HCT116 (cell line): ENCODE results near the gene GPR142. TPM values are rescaled to one million over a fixed set of nuclear protein-coding genes. Genes with fewer than 3 reads are reported as not detected.

ENCODE experiments used
- ATAC-seq: fragments of 200-7000 bp; cut with Tn5 transposase; 2 replicates; pipeline ENCODE4 v1.9.1; 2020; ENCODE audit warnings: mild to moderate bottlenecking, moderate library complexity
- BruUV-seq: library from RNA; stranded (reverse); fragments of 400-500 nt; replicated peaks from 2 replicates; lab custom pipeline; 2021; lab: Mats Ljungman, UMichigan
- CTCF ChIA-PET: fragments of 300-600 bp; sonication (Branson Sonifier 250); formaldehyde crosslinking; loops from one replicate; lab custom pipeline; 2021; ENCODE audit warnings: antibody characterized with exemption; lab: Charles Lee
- POLR2A ChIA-PET: fragments of 300-600, 350-600 bp; sonication (Branson Sonifier 250); formaldehyde crosslinking; loops from one replicate; lab custom pipeline; 2021; ENCODE audit warnings: antibody characterized with exemption; lab: Charles Lee
- RAD21 ChIA-PET, 2 experiments: fragments of 300-600 bp; sonication (Branson Sonifier 250); formaldehyde crosslinking; loops; one replicate each; lab custom pipeline; 2023; ENCODE audit warnings: low total read pairs in 2 of 2; ENCODE audit not compliant: uncharacterized antibody in 2 of 2, unreplicated experiment in 2 of 2, low non-redundant PET in 1 of 2; lab: Charles Lee
- DNase-seq: peaks from one replicate; pipeline ENCODE4 v3.0.0-alpha.2; 2010; ENCODE audit warnings: low read depth, low spot score
- H2AFZ ChIP-seq: fragments of 200-600 bp; shearing (Covaris generic), sonication (generic); 2 replicates; pipeline ENCODE4 v1.6.1; 2017; ENCODE audit warnings: low read depth, mixed run types, mixed read lengths, antibody characterized with exemption, low read length; ENCODE audit not compliant: poor library complexity, severe bottlenecking
- H3K27ac ChIP-seq: 2 replicates; pipeline ENCODE4 v1.5.1; 2012; ENCODE audit warnings: low read depth, low read length
- H3K27me3 ChIP-seq: fragments of 200-600 bp; sonication (generic); 2 replicates; pipeline ENCODE4 v1.6.1; 2016; ENCODE audit warnings: mixed run types, low read length, mixed read lengths; ENCODE audit not compliant: insufficient read depth
- H3K36me3 ChIP-seq, 2 experiments: fragments of 200-500 bp in 1 of 2; fragments of 200-600 bp in 1 of 2; sonication (Bioruptor generic) in 1 of 2; sonication (generic) in 1 of 2; 2 replicates each; pipeline versions ENCODE4 v1.5.1 to v1.6.1; 2014 to 2016; ENCODE audit warnings: low read length in 2 of 2, inconsistent platforms in 1 of 2, mixed read lengths in 1 of 2, mixed run types in 1 of 2; ENCODE audit not compliant: insufficient read depth in 2 of 2, control insufficient read depth in 1 of 2
- H3K4me1 ChIP-seq, 2 experiments: fragments of 200-600 bp in 1 of 2; sonication (generic) in 1 of 2; 2 replicates each; pipeline versions ENCODE4 v1.5.1 to v1.6.1; 2012 to 2017; ENCODE audit warnings: low read length in 2 of 2, inconsistent platforms in 1 of 2, mild to moderate bottlenecking in 1 of 2, mixed read lengths in 1 of 2, mixed run types in 1 of 2, moderate library complexity in 1 of 2; ENCODE audit not compliant: insufficient read depth in 2 of 2, control insufficient read depth in 1 of 2
- H3K4me2 ChIP-seq: fragments of 200-600 bp; sonication (generic); 2 replicates; pipeline ENCODE4 v1.6.1; 2017; ENCODE audit warnings: mixed run types, low read length, mixed read lengths
- H3K4me3 ChIP-seq, 2 experiments: fragments of 200-600 bp in 1 of 2; sonication (generic) in 1 of 2; replicated peaks in 1 of 2; 2 replicates each; pipeline ENCODE4 v1.5.1; 2011 to 2016; ENCODE audit warnings: low read length in 2 of 2, control low read depth in 1 of 2, low read depth in 1 of 2, mild to moderate bottlenecking in 1 of 2, mixed read lengths in 1 of 2, mixed run types in 1 of 2
- H3K79me2 ChIP-seq: fragments of 200-600 bp; sonication (generic); 2 replicates; pipeline ENCODE4 v1.6.1; 2017; ENCODE audit warnings: mild to moderate bottlenecking, mixed run types, low read length, moderate library complexity, mixed read lengths; ENCODE audit not compliant: insufficient read depth
- H3K9ac ChIP-seq: fragments of 200-600 bp; sonication (generic); 2 replicates; pipeline ENCODE4 v1.6.1; 2016; ENCODE audit warnings: low read length, mixed read lengths
- H3K9me2 ChIP-seq: fragments of 200-600 bp; sonication (generic), shearing (Covaris generic); 2 replicates; pipeline ENCODE4 v1.6.1; 2017; ENCODE audit warnings: mixed run types, mild to moderate bottlenecking, moderate library complexity; ENCODE audit not compliant: insufficient read depth
- H3K9me3 ChIP-seq, 2 experiments: fragments of 200-500 bp in 1 of 2; fragments of 200-600 bp in 1 of 2; sonication (Bioruptor generic) in 1 of 2; sonication (generic) in 1 of 2; 2 replicates each; pipeline ENCODE4 v1.6.1; 2014 to 2017; ENCODE audit warnings: low read length in 2 of 2, mixed read lengths in 2 of 2, inconsistent platforms in 1 of 2, low read depth in 1 of 2, mild to moderate bottlenecking in 1 of 2, mixed run types in 1 of 2, moderate library complexity in 1 of 2; ENCODE audit not compliant: control insufficient read depth in 1 of 2, insufficient read depth in 1 of 2
- H4K20me1 ChIP-seq: fragments of 200-600 bp; sonication (generic), shearing (Covaris generic); 2 replicates; pipeline ENCODE4 v1.6.1; 2017; ENCODE audit warnings: mixed run types, mild to moderate bottlenecking, moderate library complexity; ENCODE audit not compliant: insufficient read depth
- CEBPB ChIP-seq: IDR thresholded peaks from 2 replicates; pipeline ENCODE4 v1.6.1; 2012; ENCODE audit warnings: low read depth
- ELF1 ChIP-seq: IDR thresholded peaks from 2 replicates; pipeline ENCODE4 v1.6.1; 2012; ENCODE audit warnings: low read depth, borderline replicate concordance
- FOSL1 ChIP-seq: IDR thresholded peaks from 2 replicates; pipeline ENCODE4 v1.6.1; 2012; ENCODE audit warnings: low read depth
- POLR2A ChIP-seq: IDR thresholded peaks from 2 replicates; pipeline ENCODE4 v1.7.0; 2011; ENCODE audit warnings: borderline replicate concordance; ENCODE audit not compliant: insufficient read depth, insufficient read length; ENCODE audit errors: extremely low read depth
- POLR2AphosphoS5 ChIP-seq: IDR thresholded peaks from 2 replicates; pipeline ENCODE4 v1.6.1; 2011; ENCODE audit warnings: mild to moderate bottlenecking, low read depth, low read length, moderate library complexity
- RAD21 ChIP-seq: IDR thresholded peaks from 2 replicates; pipeline ENCODE4 v1.6.1; 2012; ENCODE audit warnings: low read depth, mild to moderate bottlenecking
- SRF ChIP-seq: IDR thresholded peaks from 2 replicates; pipeline ENCODE4 v1.6.1; 2012; ENCODE audit warnings: low read depth
- TCF7L2 ChIP-seq: IDR thresholded peaks from 2 replicates; pipeline ENCODE4 v1.7.0; 2011; ENCODE audit warnings: borderline replicate concordance, inconsistent platforms; ENCODE audit not compliant: insufficient read depth, insufficient read length; ENCODE audit errors: extremely low read depth
- YY1 ChIP-seq: IDR thresholded peaks from 2 replicates; pipeline ENCODE4 v1.6.1; 2011; ENCODE audit warnings: low read length, low read depth, moderate library complexity, mild to moderate bottlenecking; ENCODE audit not compliant: insufficient replicate concordance; ENCODE audit errors: extremely low read depth
- intact Hi-C: fragments of 100-400 bp; cut with micrococcal nuclease; formaldehyde crosslinking; loops from 2 replicates; pipeline ENCODE4 v1.10.0; 2022
- total RNA-seq: library from RNA; stranded (reverse); gene quantifications from one replicate; pipeline ENCODE4 v1.2.1, GENCODE V29; 2021; ENCODE audit not compliant: unreplicated experiment
- TF ChIP-seq, protein P1 (sequence below), 3 experiments: fragments of 200-600 bp in 1 of 3; sonication (generic) in 1 of 3; IDR thresholded peaks in 2 of 3; conservative IDR thresholded peaks in 1 of 3; 2 replicates each; pipeline ENCODE4 v1.5.1; 2012 to 2017; ENCODE audit warnings: low read depth in 2 of 3, low read length in 2 of 3, antibody characterized with exemption in 1 of 3, borderline replicate concordance in 1 of 3, control low read depth in 1 of 3, mild to moderate bottlenecking in 1 of 3, mixed read lengths in 1 of 3, mixed run types in 1 of 3, moderate library complexity in 1 of 3; ENCODE audit not compliant: insufficient read depth in 1 of 3
- TF ChIP-seq, protein P2 (sequence below): IDR thresholded peaks from 2 replicates; pipeline ENCODE4 v1.6.1; 2012
- TF ChIP-seq, protein P3 (sequence below): IDR thresholded peaks from 2 replicates; pipeline ENCODE4 v1.6.1; 2012

The GPR142 gene
- total RNA-seq, 1 experiment from 2014 or later: not detected

DNA sequence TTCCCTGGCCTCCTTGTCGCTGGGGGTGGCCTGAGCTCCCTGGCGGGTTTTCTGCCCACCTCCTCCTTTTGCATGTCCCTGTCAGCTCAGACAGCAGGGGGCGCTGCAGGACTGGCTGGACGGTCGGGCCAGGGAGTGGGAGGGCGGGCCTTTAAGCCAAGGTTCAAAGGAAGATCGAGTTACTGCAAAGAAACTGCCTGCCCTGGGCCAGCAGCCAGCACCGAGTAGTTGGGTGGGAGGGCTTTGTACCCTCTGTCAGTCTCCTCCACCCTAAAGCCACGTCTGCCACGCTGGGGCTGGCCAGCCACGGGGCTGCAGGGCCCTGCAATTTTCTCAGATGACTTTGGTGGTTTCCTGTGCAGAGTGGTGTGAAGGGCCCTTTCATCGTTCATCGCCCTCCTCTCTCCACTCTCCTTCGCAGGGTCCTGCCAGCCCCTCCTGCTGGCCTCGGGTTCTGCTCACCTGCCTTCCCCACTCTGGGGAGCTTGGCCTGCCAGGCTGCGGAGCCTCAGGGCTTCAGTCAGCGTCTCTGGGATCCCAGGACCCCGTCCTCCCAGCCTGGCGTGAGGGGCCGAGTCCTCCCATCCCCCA is 12.3 kb downstream of the GPR142 start:
- Histone ChIP-seq H3K79me2 (no peaks in the 10 kb centered on the region), H3K4me2 (peak overlapping the region; percentile 76), H3K4me1 (peaks cover 19 to 26% of the 10 kb centered on the region in 2 experiments), H2AFZ (peak overlapping the region; percentile 88), H3K27me3 (peaks cover 13% of the 10 kb centered on the region; the same call in 1 of the 2 replicates), H3K9ac (peak overlapping the region; percentile 36), H3K27ac (peak overlapping the region; percentile 43; the same call in 1 of the 2 replicates), H4K20me1 (no peaks in the 10 kb centered on the region), H3K4me3 (peak overlapping the region; percentile 6 to 45; a peak in 3 of 4 replicates), H3K9me3 (no peaks in the 10 kb centered on the region), H3K9me2 (no peaks in the 10 kb centered on the region), H3K36me3 (no peaks in the 10 kb centered on the region)
- RAD21 ChIA-PET: interaction anchor here (0.6 to 3.0 kb wide), 20 partner anchors 9 to 357 kb away, joined by 3 to 61 read pairs (median 3); partner anchors contain the start of gene GPR142 (in 1 of the 2)
- intact Hi-C loops: loop anchor here (1.0 kb wide), 4 partner anchors 78 to 223 kb away; no protein-coding TSS in a partner anchor
- no TSS peak for BruUV-seq
- ATAC-seq: peak; percentile 92
- peak; percentile 69 for DNase-seq
- CTCF ChIA-PET: interaction anchor here (0.6 to 5.0 kb wide), 52 partner anchors 8 to 358 kb away, joined by 3 to 114 read pairs (median 4); partner anchors contain the start of genes BTBD17, CD300LB, GPR142 and RAB37
- peak; percentile 100 for TF ChIP-seq RAD21
- TF ChIP-seq, protein P1, sequence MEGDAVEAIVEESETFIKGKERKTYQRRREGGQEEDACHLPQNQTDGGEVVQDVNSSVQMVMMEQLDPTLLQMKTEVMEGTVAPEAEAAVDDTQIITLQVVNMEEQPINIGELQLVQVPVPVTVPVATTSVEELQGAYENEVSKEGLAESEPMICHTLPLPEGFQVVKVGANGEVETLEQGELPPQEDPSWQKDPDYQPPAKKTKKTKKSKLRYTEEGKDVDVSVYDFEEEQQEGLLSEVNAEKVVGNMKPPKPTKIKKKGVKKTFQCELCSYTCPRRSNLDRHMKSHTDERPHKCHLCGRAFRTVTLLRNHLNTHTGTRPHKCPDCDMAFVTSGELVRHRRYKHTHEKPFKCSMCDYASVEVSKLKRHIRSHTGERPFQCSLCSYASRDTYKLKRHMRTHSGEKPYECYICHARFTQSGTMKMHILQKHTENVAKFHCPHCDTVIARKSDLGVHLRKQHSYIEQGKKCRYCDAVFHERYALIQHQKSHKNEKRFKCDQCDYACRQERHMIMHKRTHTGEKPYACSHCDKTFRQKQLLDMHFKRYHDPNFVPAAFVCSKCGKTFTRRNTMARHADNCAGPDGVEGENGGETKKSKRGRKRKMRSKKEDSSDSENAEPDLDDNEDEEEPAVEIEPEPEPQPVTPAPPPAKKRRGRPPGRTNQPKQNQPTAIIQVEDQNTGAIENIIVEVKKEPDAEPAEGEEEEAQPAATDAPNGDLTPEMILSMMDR (IDR thresholded peaks at IDR 0.05 in 2 of 3, conservative IDR thresholded peaks at IDR 0.05 in 1 of 3; ENCODE audit: borderline replicate concordance in 1 of 3, insufficient read depth in 1 of 3, low read depth in 2 of 3, low read length in 2 of 3): peak; percentile 93 to 98 (median 98)
- peak; percentile 78 for TF ChIP-seq TCF7L2
- TF ChIP-seq, protein P2, sequence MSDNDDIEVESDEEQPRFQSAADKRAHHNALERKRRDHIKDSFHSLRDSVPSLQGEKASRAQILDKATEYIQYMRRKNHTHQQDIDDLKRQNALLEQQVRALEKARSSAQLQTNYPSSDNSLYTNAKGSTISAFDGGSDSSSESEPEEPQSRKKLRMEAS: no peak
- no peak for TF ChIP-seq ELF1
- no peak for TF ChIP-seq SRF
- TF ChIP-seq, protein P3, sequence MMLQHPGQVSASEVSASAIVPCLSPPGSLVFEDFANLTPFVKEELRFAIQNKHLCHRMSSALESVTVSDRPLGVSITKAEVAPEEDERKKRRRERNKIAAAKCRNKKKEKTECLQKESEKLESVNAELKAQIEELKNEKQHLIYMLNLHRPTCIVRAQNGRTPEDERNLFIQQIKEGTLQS: no peak
- TF ChIP-seq POLR2AphosphoS5: no peak
- TF ChIP-seq FOSL1: no peak
- TF ChIP-seq YY1: peak; percentile 59
- no peak for TF ChIP-seq POLR2A
- TF ChIP-seq CEBPB: no peak
- POLR2A ChIA-PET: interaction anchor here (0.7 to 3.4 kb wide), 5 partner anchors 12 to 76 kb away, joined by 3 to 27 read pairs (median 3); no protein-coding TSS in a partner anchor
